ENCODE measurements around the gene DNAAF8.

DNA sequence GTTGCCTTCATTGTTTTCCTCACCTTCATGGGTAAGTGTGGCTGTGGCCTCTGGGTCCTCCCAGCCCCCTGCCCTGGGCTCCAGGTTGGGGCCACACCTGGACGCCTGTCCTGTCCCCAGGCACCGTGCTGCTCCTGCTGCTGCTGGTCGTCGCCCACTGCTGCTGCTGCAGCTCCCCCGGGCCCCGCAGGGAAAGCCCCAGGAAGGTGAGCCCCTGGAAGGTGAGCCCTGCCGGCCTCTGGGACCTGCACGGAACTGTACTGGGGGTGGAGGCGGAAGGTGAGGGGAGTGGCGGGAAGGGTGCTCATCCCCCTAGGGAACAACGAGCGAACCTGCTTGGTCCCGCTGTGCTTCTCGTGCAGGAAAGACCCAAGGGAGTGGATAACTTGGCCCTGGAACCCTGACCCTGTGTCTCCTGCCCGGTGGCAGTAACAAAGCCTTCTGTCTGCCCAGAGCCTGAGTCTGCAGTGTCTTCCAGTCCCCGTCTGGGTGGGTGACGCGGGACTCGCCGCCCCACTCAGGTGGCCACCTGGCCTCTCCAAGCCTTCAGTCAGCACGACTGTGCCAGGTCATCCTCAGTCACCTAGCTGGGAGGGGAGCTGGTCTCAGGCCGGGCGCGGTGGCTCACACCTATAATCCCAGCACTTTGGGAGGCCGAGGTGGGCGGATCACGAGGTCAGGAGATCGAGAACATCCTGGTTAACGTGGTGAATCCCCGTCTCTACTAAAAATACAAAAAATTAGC lies 61.7 kb downstream of the DNAAF8 start:
- TF ChIP-seq, protein P1, sequence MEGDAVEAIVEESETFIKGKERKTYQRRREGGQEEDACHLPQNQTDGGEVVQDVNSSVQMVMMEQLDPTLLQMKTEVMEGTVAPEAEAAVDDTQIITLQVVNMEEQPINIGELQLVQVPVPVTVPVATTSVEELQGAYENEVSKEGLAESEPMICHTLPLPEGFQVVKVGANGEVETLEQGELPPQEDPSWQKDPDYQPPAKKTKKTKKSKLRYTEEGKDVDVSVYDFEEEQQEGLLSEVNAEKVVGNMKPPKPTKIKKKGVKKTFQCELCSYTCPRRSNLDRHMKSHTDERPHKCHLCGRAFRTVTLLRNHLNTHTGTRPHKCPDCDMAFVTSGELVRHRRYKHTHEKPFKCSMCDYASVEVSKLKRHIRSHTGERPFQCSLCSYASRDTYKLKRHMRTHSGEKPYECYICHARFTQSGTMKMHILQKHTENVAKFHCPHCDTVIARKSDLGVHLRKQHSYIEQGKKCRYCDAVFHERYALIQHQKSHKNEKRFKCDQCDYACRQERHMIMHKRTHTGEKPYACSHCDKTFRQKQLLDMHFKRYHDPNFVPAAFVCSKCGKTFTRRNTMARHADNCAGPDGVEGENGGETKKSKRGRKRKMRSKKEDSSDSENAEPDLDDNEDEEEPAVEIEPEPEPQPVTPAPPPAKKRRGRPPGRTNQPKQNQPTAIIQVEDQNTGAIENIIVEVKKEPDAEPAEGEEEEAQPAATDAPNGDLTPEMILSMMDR (IDR thresholded peaks at IDR 0.05): no peak
- no peak for TF ChIP-seq POLR2A (IDR thresholded peaks at IDR 0.05)
